Mucosa of descending colon (tissue), 3 donors: ENCODE measurements around the gene LCNL1. TPM values are rescaled to one million over a fixed set of nuclear protein-coding genes. Genes with fewer than 3 reads are reported as not detected.

Experiments used
- ATAC-seq: fragments of 200-7000 bp; cut with Tn5 transposase; one replicate; pipeline ENCODE4 v1.9.1; 2020; ENCODE audit warnings: mild to moderate bottlenecking, moderate library complexity
- DNase-seq, 3 donors: peaks; one replicate each; pipeline ENCODE4 v3.0.0-alpha.2; 2020
- H3K36me3 ChIP-seq: fragments of 200-600 bp; one replicate; pipeline ENCODE4 v1.8.0; 2021; ENCODE audit warnings: low read depth, mild to moderate bottlenecking
- H3K4me1 ChIP-seq: fragments of 200-600 bp; one replicate; pipeline ENCODE4 v1.8.0; 2021; ENCODE audit warnings: low read depth, mild to moderate bottlenecking
- H3K4me3 ChIP-seq: fragments of 200-600 bp; one replicate; pipeline ENCODE4 v1.8.0; 2021; ENCODE audit warnings: mild to moderate bottlenecking
- H3K9me3 ChIP-seq: fragments of 200-600 bp; one replicate; pipeline ENCODE4 v1.8.0; 2021; ENCODE audit warnings: mild to moderate bottlenecking
- intact Hi-C, 2 donors: fragments of 100-400 bp; cut with DNase I in 1 of 2; cut with micrococcal nuclease in 1 of 2; formaldehyde crosslinking; loops; one replicate each; pipeline versions ENCODE4 v1.11.0 to v1.11.1; 2022; cut with DNase I, micrococcal nuclease
- total RNA-seq, 3 donors: library from RNA; stranded (reverse); fragmentation: NEBNext Ultra II Directional in 2 of 3; extraction: Animal tissue kit (Norgen Biotek cat#: 25700) in 2 of 3; gene quantifications; one replicate each; pipeline versions ENCODE4 v1.2.1 to v1.2.4, GENCODE V29; 2021 to 2023
- TF ChIP-seq, protein P1 (sequence below): fragments of 200-600 bp; IDR thresholded peaks from one replicate; pipeline ENCODE4 v1.8.0; 2022; ENCODE audit warnings: antibody characterized with exemption, mild to moderate bottlenecking
- donor health status: DM: no; HTN: no; CAD: no; lungs with moderate emphysema.
- donor health status: DM: no; HTN: no; CAD: no.
- donor health status: DM: no; HTN: yes; CAD: no.

LCNL1 gene
- total RNA-seq, 3 donors from 2014 or later: 0.17 to 0.76 TPM; not detected in 1

DNA sequence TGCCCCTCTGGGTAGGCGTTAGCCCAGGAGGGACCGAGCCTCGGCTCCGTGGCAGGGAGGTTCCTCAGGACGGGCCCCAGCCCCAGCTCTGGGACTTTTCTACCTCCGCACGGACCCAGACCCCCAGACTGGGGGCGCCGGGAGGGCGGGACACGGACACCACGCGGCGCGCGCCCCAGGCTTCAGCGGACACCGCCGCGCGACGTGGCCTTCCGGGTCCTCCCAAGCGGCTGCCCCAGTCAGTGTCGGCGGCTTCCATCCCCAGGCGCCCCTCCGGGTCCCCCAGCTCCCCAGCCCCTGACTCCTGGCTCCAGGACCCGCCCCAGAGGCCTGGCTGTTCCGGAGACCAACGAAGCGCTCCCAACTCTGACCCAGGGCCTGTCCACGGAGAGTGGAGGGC, 3.1 kb downstream of the LCNL1 start:
- H3K9me3 ChIP-seq: no peaks in the 10 kb centered on the region
- ATAC-seq: no peak
- no peak overlapping the region for H3K4me3 ChIP-seq
- DNase-seq: no peak
- H3K4me1 ChIP-seq: no peaks in the 10 kb centered on the region
- no peaks in the 10 kb centered on the region for H3K36me3 ChIP-seq
- intact Hi-C loops: no loop called here
- TF ChIP-seq, protein P1, sequence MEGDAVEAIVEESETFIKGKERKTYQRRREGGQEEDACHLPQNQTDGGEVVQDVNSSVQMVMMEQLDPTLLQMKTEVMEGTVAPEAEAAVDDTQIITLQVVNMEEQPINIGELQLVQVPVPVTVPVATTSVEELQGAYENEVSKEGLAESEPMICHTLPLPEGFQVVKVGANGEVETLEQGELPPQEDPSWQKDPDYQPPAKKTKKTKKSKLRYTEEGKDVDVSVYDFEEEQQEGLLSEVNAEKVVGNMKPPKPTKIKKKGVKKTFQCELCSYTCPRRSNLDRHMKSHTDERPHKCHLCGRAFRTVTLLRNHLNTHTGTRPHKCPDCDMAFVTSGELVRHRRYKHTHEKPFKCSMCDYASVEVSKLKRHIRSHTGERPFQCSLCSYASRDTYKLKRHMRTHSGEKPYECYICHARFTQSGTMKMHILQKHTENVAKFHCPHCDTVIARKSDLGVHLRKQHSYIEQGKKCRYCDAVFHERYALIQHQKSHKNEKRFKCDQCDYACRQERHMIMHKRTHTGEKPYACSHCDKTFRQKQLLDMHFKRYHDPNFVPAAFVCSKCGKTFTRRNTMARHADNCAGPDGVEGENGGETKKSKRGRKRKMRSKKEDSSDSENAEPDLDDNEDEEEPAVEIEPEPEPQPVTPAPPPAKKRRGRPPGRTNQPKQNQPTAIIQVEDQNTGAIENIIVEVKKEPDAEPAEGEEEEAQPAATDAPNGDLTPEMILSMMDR: no peak

DNA sequence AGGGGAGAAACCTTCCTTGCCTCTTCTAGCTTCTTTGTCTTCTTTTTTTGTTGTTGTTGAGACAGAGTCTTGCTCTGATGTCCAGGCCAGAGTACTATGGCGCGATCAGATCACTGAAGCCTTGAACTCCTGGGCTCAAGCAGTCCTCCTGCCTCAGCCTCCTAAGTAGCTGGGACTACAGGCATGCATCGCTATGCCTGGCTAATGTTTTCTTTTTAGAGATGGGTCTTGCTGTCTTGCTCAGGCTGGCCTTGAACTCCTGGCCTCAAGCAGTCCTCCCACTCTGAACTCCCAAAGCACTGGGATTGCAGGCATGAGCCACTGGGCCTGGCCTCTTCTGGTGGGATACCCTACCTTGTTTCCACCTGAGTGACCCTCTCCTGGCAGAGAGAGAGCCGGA, 6.1 kb downstream of the LCNL1 start:
- no peak for ATAC-seq
- Histone ChIP-seq H3K36me3 (no peaks in the 10 kb centered on the region), H3K4me3 (no peak overlapping the region), H3K4me1 (peaks cover 13% of the 10 kb centered on the region), H3K9me3 (no peaks in the 10 kb centered on the region)
- TF ChIP-seq, protein P1: no peak
- no peak for DNase-seq
- intact Hi-C loops: no loop called here

DNA sequence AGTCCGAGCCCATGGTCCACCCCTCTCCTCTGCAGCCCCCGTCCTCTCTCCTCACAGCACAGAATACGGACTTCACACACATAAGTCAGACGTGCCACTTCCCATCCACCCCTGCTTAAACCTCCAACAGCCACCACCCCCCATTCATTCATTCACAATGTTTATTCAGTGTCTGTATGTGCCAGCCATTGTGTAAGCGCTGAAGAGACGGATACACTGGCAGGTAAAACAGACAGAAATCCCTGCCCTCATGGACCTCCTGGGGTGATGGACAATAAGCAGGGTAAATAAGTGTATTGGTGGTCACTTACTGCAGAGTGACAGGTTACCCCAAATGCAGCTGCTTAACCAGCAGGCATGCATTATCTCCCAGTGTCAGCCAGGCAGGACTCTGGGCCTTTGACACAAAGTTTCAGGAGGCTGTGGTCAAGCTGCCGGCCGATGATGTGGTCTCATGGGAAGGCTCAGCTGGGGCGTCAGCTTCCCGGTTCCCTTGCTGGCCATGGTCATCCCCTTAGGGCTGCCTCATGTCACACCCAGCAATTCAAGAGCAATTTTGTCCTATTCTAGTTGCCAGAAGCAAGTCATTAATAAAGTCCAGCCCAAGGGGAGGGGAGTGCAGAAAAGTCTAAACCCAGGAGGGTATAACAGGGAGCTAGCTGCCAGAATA, 7.6 kb downstream of the LCNL1 start:
- TF ChIP-seq, protein P1: no peak
- peaks cover 23% of the 10 kb centered on the region for H3K4me1 ChIP-seq
- DNase-seq (no peak), ATAC-seq (no peak)
- no peaks in the 10 kb centered on the region for H3K9me3 ChIP-seq
- intact Hi-C loops: no loop called here
- H3K36me3 ChIP-seq: no peaks in the 10 kb centered on the region
- no peak overlapping the region for H3K4me3 ChIP-seq

DNA sequence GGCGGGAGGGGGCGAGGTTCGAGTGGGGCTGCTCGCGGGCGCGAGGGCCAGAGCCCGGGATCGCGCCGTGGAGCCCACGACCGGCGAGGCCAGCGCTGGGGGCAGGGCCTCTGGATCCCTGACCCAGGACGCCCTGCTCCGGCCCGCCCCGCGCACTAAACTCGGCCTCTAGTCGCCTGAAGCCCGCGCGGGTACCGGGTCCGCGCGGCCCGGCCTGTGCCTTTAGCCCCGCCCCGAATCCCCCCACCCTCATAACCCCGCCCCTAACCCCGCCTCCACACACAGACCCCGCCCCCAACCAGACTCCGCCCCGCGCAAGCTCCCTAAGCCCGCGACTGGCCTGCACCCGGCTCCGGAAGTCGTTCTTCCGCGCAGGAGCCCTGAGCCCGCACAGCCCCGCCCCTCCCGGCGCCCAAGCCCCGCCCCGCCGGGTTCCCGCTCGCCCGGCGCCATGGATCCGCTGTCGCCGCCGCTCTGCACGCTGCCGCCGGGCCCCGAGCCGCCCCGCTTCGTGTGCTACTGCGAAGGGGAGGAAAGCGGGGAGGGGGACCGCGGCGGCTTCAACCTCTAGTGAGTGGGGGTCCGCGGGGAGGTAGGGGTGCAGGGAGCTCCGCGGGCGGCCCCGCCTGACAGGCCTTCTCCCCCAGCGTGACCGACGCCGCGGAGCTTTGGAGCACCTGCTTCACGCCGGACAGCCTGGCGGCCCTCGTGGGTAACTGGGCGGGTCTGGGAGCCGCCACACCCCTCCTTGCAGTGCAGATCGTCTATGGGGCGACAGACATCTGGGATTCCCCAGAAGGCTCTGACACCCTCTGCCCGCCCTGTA, 9.4 kb downstream of the LCNL1 start, which contains the start of gene PAXX:
PAXX (plus strand) TSS at position 430 of the 826 bp plus-strand sequence; CDS start at position 452, 22 bp downstream.
- Histone ChIP-seq H3K36me3 (no peaks in the 10 kb centered on the region), H3K4me3 (peak within 1 kb of the TSS; percentile 36), H3K9me3 (no peaks in the 10 kb centered on the region), H3K4me1 (peaks cover 41% of the 10 kb centered on the region)
- ATAC-seq: peak; percentile 91
- peak; percentile 96 to 97 (median 97) for DNase-seq
- TF ChIP-seq, protein P1: no peak
- intact Hi-C loops: no loop called here

DNA sequence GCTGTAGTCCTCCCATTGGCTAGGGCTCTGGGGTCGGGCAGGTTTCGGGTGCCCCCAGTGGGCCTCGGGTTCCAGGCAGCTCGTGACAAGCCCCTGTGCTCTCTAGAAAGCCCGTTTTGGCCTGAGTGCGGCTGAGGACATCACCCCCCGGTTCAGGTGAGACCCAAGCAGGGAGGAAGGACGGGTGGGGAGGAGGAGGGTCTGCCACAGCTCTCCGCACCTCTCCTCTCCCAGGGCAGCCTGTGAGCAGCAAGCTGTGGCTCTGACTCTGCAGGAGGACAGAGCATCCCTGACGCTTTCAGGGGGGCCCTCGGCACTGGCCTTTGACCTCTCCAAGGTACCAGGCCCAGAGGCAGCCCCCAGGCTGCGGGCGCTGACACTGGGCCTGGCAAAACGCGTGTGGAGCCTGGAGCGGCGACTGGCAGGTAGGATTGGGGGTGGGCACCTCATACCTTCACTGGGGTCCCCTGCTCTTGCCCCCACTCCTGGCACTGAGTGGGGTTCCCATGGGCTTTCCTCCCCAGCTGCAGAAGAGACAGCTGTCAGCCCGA, 10.1 kb downstream of the LCNL1 start:
- no peak for DNase-seq
- ATAC-seq: no peak
- Histone ChIP-seq H3K4me3 (peak overlapping the region; percentile 36), H3K36me3 (no peaks in the 10 kb centered on the region), H3K9me3 (no peaks in the 10 kb centered on the region), H3K4me1 (peaks cover 42% of the 10 kb centered on the region)
- TF ChIP-seq, protein P1: no peak
- intact Hi-C loops: no loop called here
